ENCODE measurements around the gene TRAIP. TPM values are rescaled to one million over a fixed set of nuclear protein-coding genes. Genes with fewer than 3 reads are reported as not detected.

Gene TRAIP
- total RNA-seq, 4 donors from 2014 or later, result 1.5 to 17.4 (median 4.0) TPM

DNA sequence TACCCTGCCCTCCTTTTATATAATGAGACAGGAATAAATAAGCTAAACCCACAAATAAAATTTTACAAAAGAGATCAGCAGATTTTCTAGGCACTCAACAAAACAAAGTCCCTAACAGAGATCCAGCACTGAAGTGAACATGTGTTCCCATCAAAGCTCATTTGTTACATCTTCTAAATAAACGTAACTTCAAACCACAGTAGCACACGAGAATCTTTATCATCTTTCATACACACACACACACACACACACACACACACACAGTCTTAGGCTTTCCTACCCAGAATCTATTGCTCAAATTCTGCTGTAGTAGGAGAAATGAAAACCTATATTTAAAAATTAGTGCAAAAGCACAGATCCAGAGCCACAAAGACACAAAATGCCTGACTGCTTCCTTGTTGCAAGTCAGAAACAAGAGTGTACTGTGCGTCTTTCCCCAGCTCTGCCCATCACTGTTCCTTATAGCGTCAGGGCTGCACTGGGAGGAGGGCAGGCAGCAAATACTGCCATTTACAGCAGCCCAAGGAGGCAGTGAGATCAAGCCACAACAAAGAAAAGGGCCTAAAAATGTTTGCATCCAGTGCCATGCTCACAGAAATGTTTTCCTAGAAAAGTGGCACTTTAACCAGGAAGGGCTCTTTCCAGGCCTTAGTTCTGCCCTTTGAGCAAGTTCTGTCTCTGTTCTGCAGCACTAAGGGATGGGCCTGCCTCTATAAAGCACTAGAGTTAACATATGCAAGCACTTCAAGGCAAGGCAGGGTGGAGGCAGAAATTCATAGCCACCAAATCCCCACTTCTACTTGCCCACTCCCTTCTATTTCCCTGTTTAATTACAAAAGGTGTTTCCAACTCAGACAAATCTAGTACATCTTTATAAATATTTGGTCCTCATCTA lies 76.0 kb downstream of the TRAIP start:
- TF ChIP-seq POLR2A (IDR thresholded peaks at IDR 0.05), result no peak
- TF ChIP-seq, protein P1, sequence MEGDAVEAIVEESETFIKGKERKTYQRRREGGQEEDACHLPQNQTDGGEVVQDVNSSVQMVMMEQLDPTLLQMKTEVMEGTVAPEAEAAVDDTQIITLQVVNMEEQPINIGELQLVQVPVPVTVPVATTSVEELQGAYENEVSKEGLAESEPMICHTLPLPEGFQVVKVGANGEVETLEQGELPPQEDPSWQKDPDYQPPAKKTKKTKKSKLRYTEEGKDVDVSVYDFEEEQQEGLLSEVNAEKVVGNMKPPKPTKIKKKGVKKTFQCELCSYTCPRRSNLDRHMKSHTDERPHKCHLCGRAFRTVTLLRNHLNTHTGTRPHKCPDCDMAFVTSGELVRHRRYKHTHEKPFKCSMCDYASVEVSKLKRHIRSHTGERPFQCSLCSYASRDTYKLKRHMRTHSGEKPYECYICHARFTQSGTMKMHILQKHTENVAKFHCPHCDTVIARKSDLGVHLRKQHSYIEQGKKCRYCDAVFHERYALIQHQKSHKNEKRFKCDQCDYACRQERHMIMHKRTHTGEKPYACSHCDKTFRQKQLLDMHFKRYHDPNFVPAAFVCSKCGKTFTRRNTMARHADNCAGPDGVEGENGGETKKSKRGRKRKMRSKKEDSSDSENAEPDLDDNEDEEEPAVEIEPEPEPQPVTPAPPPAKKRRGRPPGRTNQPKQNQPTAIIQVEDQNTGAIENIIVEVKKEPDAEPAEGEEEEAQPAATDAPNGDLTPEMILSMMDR (IDR thresholded peaks at IDR 0.05), result no peak
- H3K27me3 ChIP-seq, result no peaks in the 10 kb centered on the region
- no peaks in the 10 kb centered on the region for H3K9me3 ChIP-seq
- H3K4me1 ChIP-seq, result peaks cover 0 to 14% of the 10 kb centered on the region in 2 donors
- no peak for DNase-seq
- no peaks in the 10 kb centered on the region for H3K36me3 ChIP-seq
- intact Hi-C loops (cut with DNase I; ENCODE audit: low total_unique reads), result no loop called here
- H3K27ac ChIP-seq, result no peak overlapping the region
- no peak overlapping the region for H3K4me3 ChIP-seq

DNA sequence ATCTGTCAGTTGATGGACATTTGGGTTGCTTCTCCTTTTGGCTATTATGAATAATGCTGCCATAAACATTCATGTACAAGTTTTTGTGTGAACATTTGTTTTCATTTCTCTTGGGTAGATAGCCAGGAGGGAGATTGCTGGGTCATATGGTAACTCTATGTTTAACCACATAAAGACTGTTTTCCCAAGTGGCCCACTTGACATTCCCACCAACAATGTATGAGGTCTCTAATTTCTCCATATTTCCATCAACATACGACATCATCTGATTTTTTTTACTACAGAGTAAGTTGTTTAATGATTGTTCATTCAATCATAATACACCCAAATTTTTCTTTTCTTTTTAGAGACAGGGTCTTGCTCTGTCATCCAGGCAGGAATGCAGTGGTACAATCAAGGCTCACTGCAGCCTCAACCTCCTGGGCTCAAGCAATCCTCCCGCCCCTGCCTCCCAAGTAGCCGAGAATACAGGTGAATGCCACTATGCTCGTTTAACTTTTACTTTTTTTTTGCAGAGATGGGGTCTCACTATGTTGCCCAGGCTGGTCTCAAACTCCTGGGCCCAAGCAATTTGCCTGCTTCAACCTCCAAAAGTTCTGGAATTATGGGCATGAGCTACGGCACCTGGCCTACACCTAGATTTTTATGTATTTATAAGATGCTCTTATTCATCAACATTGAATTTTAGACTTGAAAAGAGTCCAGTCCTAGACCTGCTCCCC lies 76.8 kb downstream of the TRAIP start:
- intact Hi-C loops (cut with DNase I; ENCODE audit: low total_unique reads), result no loop called here
- H3K27ac ChIP-seq, result no peak overlapping the region
- peaks cover 0 to 11% of the 10 kb centered on the region in 2 donors for H3K4me1 ChIP-seq
- TF ChIP-seq, protein P1 (IDR thresholded peaks at IDR 0.05), result no peak
- no peak for TF ChIP-seq POLR2A (IDR thresholded peaks at IDR 0.05)
- no peak overlapping the region for H3K4me3 ChIP-seq
- no peak for DNase-seq
- H3K27me3 ChIP-seq, result no peaks in the 10 kb centered on the region
- no peaks in the 10 kb centered on the region for H3K9me3 ChIP-seq
- H3K36me3 ChIP-seq, result no peaks in the 10 kb centered on the region

Small RNA genes lying within 50 kb of the gene (microRNA-seq; reads per million reads assigned to microRNA genes)
- not detected for gene MIR5193 (ENCODE audit: borderline microRNAs expressed, borderline replicate concordance)

Small RNA genes lying within 50 kb of the gene (small RNA-seq; reads per million reads assigned to genes)
- gene RN7SL217P, result not detected

Other genes with a start within 250 kb of the TRAIP start
- gene APEH, start 182.2 kb downstream of the TRAIP start, total RNA-seq, result 10 to 100 TPM; 35.3 to 78.7 (median 61.4) TPM
- gene MST1, start 167.1 kb downstream of the TRAIP start, total RNA-seq, result 10 to 100 TPM in 2 of 4 donors, 1 to 10 TPM in 1, not detected in 1; 5.1 to 11.5 (median 10.4) TPM
- 10 to 100 TPM; 10.9 to 47.3 (median 25.3) TPM for gene RNF123, start 167.0 kb downstream of the TRAIP start, total RNA-seq
- gene AMIGO3, start 136.9 kb downstream of the TRAIP start, total RNA-seq, result not detected
- 10 to 100 TPM in 3 of 4 donors, 1 to 10 TPM in 1; 7.7 to 44.8 (median 27.1) TPM for gene GMPPB, start 132.6 kb downstream of the TRAIP start, total RNA-seq
- gene IP6K1, start 70.0 kb downstream of the TRAIP start, total RNA-seq, result 10 to 100 TPM; 41.8 to 58.4 (median 50.9) TPM
- 1 to 10 TPM in 1 of 4 donors, under 1 TPM in 1, not detected in 2; 0.41 to 1.6 TPM for gene CDHR4, start 56.7 kb downstream of the TRAIP start, total RNA-seq
- 10 to 100 TPM in 1 of 4 donors, 1 to 10 TPM in 3; 3.1 to 16.7 (median 6.6) TPM for gene INKA1, start 53.3 kb downstream of the TRAIP start, total RNA-seq
- gene UBA7, start 42.6 kb downstream of the TRAIP start, total RNA-seq, result 100 to 1,000 TPM in 1 of 4 donors, 10 to 100 TPM in 3; 21.3 to 114 (median 63.0) TPM
- gene CAMKV, start 13.3 kb upstream of the TRAIP start, total RNA-seq, result under 1 TPM in 1 of 4 donors, not detected in 3; 0.28 TPM
- gene MST1R, start 47.3 kb upstream of the TRAIP start, total RNA-seq, result 1 to 10 TPM in 2 of 4 donors, under 1 TPM in 2; under 0.01 to 4.9 (median 1.5) TPM
- 1 to 10 TPM; 1.0 to 9.3 (median 5.2) TPM for gene MON1A, start 73.2 kb upstream of the TRAIP start, total RNA-seq
- gene RBM6, start 83.6 kb upstream of the TRAIP start, total RNA-seq, result 100 to 1,000 TPM in 2 of 4 donors, 10 to 100 TPM in 2; 63.2 to 143 (median 116) TPM
- gene RBM5, start 232.4 kb upstream of the TRAIP start, total RNA-seq, result 100 to 1,000 TPM; 154 to 345 (median 197) TPM